PFSK-1 (cell line): Measurements from ENCODE around the gene HOMER3.

ENCODE experiments used
- FOXP2 ChIP-seq: optimal IDR thresholded peaks from 2 replicates; pipeline ENCODE3; 2011; ENCODE audit warnings: borderline replicate concordance, control low read depth, inconsistent platforms; ENCODE audit not compliant: insufficient read depth; ENCODE audit errors: extremely low read length, extremely low read depth
- POLR2AphosphoS5 ChIP-seq: IDR thresholded peaks from 2 replicates; pipeline ENCODE4 v1.6.1; 2012; ENCODE audit warnings: low read depth, mild to moderate bottlenecking, control low read depth, low read length, moderate library complexity
- SIN3A ChIP-seq: IDR thresholded peaks from 2 replicates; pipeline ENCODE4 v1.6.1; 2012; ENCODE audit warnings: mild to moderate bottlenecking, low read length, moderate library complexity, borderline replicate concordance; ENCODE audit not compliant: insufficient read depth
- TAF1 ChIP-seq: IDR thresholded peaks from 2 replicates; pipeline ENCODE4 v1.6.1; 2012; ENCODE audit warnings: low read length, control low read depth, borderline replicate concordance; ENCODE audit not compliant: insufficient read depth
- TF ChIP-seq, protein P1 (sequence below), 2 experiments: IDR thresholded peaks; 2 replicates each; pipeline versions ENCODE4 v1.6.1 to v1.8.0; 2011 to 2012; ENCODE audit warnings: low read depth in 2 of 2, low read length in 2 of 2, control low read depth in 1 of 2, inconsistent platforms in 1 of 2, mild to moderate bottlenecking in 1 of 2, moderate library complexity in 1 of 2; ENCODE audit not compliant: insufficient read depth in 1 of 2

The HOMER3 gene

DNA sequence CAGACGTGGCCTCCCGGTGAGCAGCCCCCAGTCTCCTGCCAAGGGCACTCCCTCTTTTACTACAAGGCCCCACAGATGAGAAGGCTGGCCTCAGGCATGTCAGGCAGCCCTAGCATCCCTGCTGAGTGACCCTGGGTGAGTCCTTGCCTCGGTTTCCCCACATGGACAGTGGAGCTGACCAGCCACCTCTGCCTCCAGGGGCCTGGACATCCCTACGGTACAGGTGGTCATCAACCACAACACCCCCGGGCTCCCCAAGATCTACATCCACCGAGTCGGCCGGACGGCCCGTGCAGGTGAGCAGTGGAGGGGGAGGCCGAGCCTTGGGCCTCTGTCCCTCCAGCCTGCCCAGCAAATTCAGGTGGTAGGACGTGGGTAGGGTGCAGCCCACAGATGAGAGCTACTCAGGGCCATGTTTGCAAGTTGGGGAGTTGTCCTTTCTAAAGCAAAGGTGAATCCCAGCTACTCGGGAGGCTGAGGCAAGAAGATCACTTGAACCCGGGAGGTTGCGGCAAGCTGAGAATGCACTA, 16.3 kb downstream of the HOMER3 start:
- TF ChIP-seq SIN3A (no peak), POLR2AphosphoS5 (no peak), TAF1 (no peak), FOXP2 (no peak)
- TF ChIP-seq, protein P1, sequence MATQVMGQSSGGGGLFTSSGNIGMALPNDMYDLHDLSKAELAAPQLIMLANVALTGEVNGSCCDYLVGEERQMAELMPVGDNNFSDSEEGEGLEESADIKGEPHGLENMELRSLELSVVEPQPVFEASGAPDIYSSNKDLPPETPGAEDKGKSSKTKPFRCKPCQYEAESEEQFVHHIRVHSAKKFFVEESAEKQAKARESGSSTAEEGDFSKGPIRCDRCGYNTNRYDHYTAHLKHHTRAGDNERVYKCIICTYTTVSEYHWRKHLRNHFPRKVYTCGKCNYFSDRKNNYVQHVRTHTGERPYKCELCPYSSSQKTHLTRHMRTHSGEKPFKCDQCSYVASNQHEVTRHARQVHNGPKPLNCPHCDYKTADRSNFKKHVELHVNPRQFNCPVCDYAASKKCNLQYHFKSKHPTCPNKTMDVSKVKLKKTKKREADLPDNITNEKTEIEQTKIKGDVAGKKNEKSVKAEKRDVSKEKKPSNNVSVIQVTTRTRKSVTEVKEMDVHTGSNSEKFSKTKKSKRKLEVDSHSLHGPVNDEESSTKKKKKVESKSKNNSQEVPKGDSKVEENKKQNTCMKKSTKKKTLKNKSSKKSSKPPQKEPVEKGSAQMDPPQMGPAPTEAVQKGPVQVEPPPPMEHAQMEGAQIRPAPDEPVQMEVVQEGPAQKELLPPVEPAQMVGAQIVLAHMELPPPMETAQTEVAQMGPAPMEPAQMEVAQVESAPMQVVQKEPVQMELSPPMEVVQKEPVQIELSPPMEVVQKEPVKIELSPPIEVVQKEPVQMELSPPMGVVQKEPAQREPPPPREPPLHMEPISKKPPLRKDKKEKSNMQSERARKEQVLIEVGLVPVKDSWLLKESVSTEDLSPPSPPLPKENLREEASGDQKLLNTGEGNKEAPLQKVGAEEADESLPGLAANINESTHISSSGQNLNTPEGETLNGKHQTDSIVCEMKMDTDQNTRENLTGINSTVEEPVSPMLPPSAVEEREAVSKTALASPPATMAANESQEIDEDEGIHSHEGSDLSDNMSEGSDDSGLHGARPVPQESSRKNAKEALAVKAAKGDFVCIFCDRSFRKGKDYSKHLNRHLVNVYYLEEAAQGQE (IDR thresholded peaks at IDR 0.05; ENCODE audit: insufficient read depth in 1 of 2, low read depth in 2 of 2, low read length in 2 of 2): no peak

DNA sequence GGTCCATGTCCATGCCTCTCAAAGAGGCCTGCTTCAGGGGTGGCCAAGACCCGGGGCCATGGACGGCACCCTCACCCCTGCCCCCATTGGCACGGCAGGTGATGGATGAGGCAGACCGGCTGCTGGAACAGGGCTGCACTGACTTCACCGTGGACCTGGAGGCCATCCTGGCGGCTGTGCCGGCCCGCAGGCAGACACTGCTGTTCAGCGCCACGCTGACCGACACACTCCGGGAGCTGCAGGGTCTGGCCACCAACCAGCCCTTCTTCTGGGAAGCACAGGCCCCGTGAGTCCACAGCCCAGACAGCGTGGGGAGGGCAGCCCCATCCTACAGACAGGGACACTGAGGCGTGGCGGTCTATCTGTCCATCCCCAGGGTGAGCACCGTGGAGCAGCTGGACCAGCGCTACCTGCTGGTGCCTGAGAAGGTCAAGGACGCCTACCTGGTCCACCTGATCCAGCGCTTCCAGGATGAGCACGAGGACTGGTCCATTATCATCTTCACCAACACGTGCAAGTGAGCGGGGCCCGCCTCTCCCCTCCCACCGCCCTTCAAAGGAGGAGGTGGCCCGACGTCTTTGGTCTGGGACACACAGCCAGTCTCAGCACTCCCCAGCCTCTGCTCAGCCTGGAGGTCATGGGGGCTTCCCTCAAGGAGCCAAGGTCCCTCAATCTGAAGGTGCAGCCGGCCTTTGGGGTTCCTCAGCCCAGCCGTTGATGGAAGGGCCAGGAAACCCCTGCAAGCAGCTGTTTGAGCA, 18.6 kb downstream of the HOMER3 start:
- TF ChIP-seq, protein P1 (IDR thresholded peaks at IDR 0.05; ENCODE audit: insufficient read depth in 1 of 2, low read depth in 2 of 2, low read length in 2 of 2): no peak
- TF ChIP-seq TAF1: no peak
- TF ChIP-seq SIN3A: no peak
- TF ChIP-seq POLR2AphosphoS5: no peak
- no peak for TF ChIP-seq FOXP2

DNA sequence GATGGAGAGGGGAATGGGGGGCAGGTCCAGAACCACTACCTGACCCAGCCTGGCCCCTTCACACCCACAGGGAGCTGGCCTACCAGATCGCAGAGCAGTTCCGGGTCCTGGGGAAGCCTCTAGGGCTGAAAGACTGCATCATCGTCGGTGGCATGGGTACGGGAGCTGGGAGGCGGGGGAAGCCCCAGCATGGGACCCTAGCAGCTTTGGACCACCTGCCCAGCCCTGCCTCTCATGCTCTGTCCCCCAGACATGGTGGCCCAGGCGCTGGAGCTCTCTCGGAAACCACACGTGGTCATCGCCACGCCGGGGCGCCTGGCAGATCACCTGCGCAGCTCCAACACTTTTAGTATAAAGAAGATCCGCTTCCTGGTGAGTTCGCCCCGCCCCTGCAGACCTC, 19.4 kb downstream of the HOMER3 start:
- TF ChIP-seq SIN3A (no peak), TAF1 (no peak), POLR2AphosphoS5 (no peak), FOXP2 (no peak)
- TF ChIP-seq, protein P1 (IDR thresholded peaks at IDR 0.05; ENCODE audit: insufficient read depth in 1 of 2, low read depth in 2 of 2, low read length in 2 of 2): no peak

DNA sequence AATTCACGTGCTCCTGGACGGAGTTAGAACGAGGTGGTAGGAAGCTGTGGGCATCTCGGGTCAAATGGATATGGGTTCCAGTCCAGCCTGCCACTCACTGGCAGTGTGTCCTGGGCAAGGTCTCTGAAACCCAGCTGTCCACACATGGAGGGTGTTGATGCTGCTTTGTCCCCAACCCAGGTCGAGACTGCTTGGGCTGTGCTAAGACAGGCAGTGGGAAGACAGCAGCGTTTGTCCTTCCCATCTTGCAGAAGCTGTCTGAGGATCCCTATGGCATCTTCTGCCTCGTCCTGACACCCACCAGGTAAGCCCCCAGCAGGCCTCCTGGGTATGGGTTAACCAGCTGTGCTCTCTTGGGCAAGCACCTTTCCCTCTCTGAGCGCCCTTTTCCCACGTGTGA, 20.6 kb downstream of the HOMER3 start:
- TF ChIP-seq SIN3A (no peak), TAF1 (no peak), POLR2AphosphoS5 (no peak), FOXP2 (no peak)
- TF ChIP-seq, protein P1 (IDR thresholded peaks at IDR 0.05; ENCODE audit: insufficient read depth in 1 of 2, low read depth in 2 of 2, low read length in 2 of 2): no peak
